ENCODE data around the gene SRP14. TPM values are rescaled to one million over a fixed set of nuclear protein-coding genes. Genes with fewer than 3 reads are reported as not detected.
A peak's percentile ranks its signal among the peaks of the same experiment; 100 is the strongest.

SRP14 gene, protein sequence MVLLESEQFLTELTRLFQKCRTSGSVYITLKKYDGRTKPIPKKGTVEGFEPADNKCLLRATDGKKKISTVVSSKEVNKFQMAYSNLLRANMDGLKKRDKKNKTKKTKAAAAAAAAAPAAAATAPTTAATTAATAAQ
- total RNA-seq: 100 to 1,000 TPM; 136 to 289 TPM
- polyA plus RNA-seq: 100 to 1,000 TPM; 256 to 421 TPM
- long read RNA-seq, donor 1, transcript SRP14-201 (5 exons, 1,077 nt): major isoform, 461 of 620 reads
- long read RNA-seq, donor 1, transcript SRP14-204 (4 exons, 780 nt): minor isoform, 54 of 620 reads
- long read RNA-seq, donor 1, transcript SRP14-205 (4 exons, 578 nt): minor isoform, 9 of 620 reads
- long read RNA-seq, donor 1, partial matches to known transcripts: 50 of 620 reads
- long read RNA-seq, donor 1, other reads (novel, unspliced or antisense): 46 of 620 reads
- long read RNA-seq, donor 2, transcript SRP14-204 (4 exons, 780 nt): minor isoform, 18 of 338 reads
- long read RNA-seq, donor 2, transcript SRP14-201 (5 exons, 1,077 nt): major isoform, 271 of 338 reads
- long read RNA-seq, donor 2, partial matches to known transcripts: 15 of 338 reads
- long read RNA-seq, donor 2, other reads (novel, unspliced or antisense): 31 of 338 reads
- long read RNA-seq, donor 3, transcript SRP14-204 (4 exons, 780 nt): minor isoform, 34 of 384 reads
- long read RNA-seq, donor 3, transcript SRP14-201 (5 exons, 1,077 nt): major isoform, 288 of 384 reads
- long read RNA-seq, donor 3, transcript SRP14-205 (4 exons, 578 nt): minor isoform, 8 of 384 reads
- long read RNA-seq, donor 3, partial matches to known transcripts: 25 of 384 reads
- long read RNA-seq, donor 3, other reads (novel, unspliced or antisense): 29 of 384 reads
- long read RNA-seq, donor 4, transcript SRP14-201 (5 exons, 1,077 nt): major isoform, 279 of 351 reads
- long read RNA-seq, donor 4, transcript SRP14-204 (4 exons, 780 nt): minor isoform, 30 of 351 reads
- long read RNA-seq, donor 4, partial matches to known transcripts: 40 of 351 reads
- long read RNA-seq, donor 4, other reads (novel, unspliced or antisense): 0 of 351 reads
- long read RNA-seq, donor 5, transcript SRP14-204 (4 exons, 780 nt): minor isoform, 40 of 861 reads
- long read RNA-seq, donor 5, transcript SRP14-201 (5 exons, 1,077 nt): major isoform, 580 of 861 reads
- long read RNA-seq, donor 5, partial matches to known transcripts: 185 of 861 reads
- long read RNA-seq, donor 5, other reads (novel, unspliced or antisense): 51 of 861 reads

- Histone ChIP-seq H3K9ac (ENCODE audit: insufficient read depth in 1 of 2, low read length in 2 of 2) (peak within 1 kb of the TSS; percentile 96 to 97), H3K9me3 (ENCODE audit: control insufficient read depth in 4 of 4, insufficient read depth in 3 of 4, low read length in 3 of 4) (no peaks in the 10 kb centered on the region), H3K4me1 (ENCODE audit: control insufficient read depth in 5 of 5, insufficient read depth in 5 of 5, low read length in 5 of 5) (peaks cover 4 to 18% (median 9%) of the 10 kb centered on the region in 5 donors), H3K36me3 (ENCODE audit: control insufficient read depth in 4 of 4, insufficient read depth in 4 of 4, low read length in 4 of 4) (peaks cover 12 to 25% (median 15%) of the 10 kb centered on the region in 4 donors), H3K27me3 (ENCODE audit: control insufficient read depth in 3 of 3, insufficient read depth in 3 of 3, low read length in 2 of 3) (no peaks in the 10 kb centered on the region), H3K4me3 (peak within 1 kb of the TSS; percentile 95), H3K27ac (ENCODE audit: low read depth in 1 of 2, low read length in 1 of 2) (peak within 1 kb of the TSS; percentile 95 to 98)
- TF ChIP-seq, protein P1, sequence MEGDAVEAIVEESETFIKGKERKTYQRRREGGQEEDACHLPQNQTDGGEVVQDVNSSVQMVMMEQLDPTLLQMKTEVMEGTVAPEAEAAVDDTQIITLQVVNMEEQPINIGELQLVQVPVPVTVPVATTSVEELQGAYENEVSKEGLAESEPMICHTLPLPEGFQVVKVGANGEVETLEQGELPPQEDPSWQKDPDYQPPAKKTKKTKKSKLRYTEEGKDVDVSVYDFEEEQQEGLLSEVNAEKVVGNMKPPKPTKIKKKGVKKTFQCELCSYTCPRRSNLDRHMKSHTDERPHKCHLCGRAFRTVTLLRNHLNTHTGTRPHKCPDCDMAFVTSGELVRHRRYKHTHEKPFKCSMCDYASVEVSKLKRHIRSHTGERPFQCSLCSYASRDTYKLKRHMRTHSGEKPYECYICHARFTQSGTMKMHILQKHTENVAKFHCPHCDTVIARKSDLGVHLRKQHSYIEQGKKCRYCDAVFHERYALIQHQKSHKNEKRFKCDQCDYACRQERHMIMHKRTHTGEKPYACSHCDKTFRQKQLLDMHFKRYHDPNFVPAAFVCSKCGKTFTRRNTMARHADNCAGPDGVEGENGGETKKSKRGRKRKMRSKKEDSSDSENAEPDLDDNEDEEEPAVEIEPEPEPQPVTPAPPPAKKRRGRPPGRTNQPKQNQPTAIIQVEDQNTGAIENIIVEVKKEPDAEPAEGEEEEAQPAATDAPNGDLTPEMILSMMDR (IDR thresholded peaks at IDR 0.05; ENCODE audit: control extremely low read depth, extremely low read depth): no peak
- 1% methylated on average over 55 to 59 of the region's 59 CpGs for WGBS, 2 donors
- peak; percentile 96 to 98 (median 96) for DNase-seq
- peak; percentile 97 for ATAC-seq (ENCODE audit: insufficient read depth, low FRiP score)
These were observed at the start of gene SRP14 for GRCh38 chr15:40038638-40039543. SRP14 (minus strand) TSS chr15:40039181; CDS start chr15:40039116, 65 bp downstream.

GRCh38 chr15:40087991-40088928, 49.3 kb upstream of the SRP14 start:
- H3K9ac ChIP-seq (ENCODE audit: insufficient read depth in 1 of 2, low read length in 2 of 2): no peak overlapping the region
- H3K27me3 ChIP-seq (ENCODE audit: control insufficient read depth in 3 of 3, insufficient read depth in 3 of 3, low read length in 2 of 3): no peaks in the 10 kb centered on the region
- WGBS, 2 donors: 73 to 76% methylated on average over 9 of the region's 9 CpGs
- TF ChIP-seq, protein P1 (IDR thresholded peaks at IDR 0.05; ENCODE audit: control extremely low read depth, extremely low read depth): no peak
- no peaks in the 10 kb centered on the region for H3K9me3 ChIP-seq (ENCODE audit: control insufficient read depth in 4 of 4, insufficient read depth in 3 of 4, low read length in 3 of 4)
- H3K36me3 ChIP-seq (ENCODE audit: control insufficient read depth in 4 of 4, insufficient read depth in 4 of 4, low read length in 4 of 4): peaks cover 0 to 14% (median 10%) of the 10 kb centered on the region in 4 donors
- ATAC-seq (ENCODE audit: insufficient read depth, low FRiP score) (no peak), DNase-seq (peak in 1 of 3 donors; percentile 7)
- H3K4me3 ChIP-seq: no peak overlapping the region
- H3K27ac ChIP-seq (ENCODE audit: low read depth in 1 of 2, low read length in 1 of 2): no peak overlapping the region
- peaks cover 19 to 68% (median 41%) of the 10 kb centered on the region in 5 donors for H3K4me1 ChIP-seq (ENCODE audit: control insufficient read depth in 5 of 5, insufficient read depth in 5 of 5, low read length in 5 of 5)

Measured in lung (tissue), 16 donors.